Epithelial cell of prostate (primary cell): ENCODE measurements around the gene CIRBP.

Source experiments
- DNase-seq: peaks from one replicate; pipeline ENCODE4 v3.0.0-alpha.2; 2011; ENCODE audit warnings: low read depth, low spot score
- H3K27ac ChIP-seq: fragments of 450-650 bp; 2 replicates; pipeline ENCODE4 v1.5.1; 2017; ENCODE audit warnings: mild to moderate bottlenecking

CIRBP gene

GRCh38 chr19:1287354-1288225 lies 18.5 kb downstream of the CIRBP start:
- no peak overlapping the region for H3K27ac ChIP-seq
- DNase-seq: no peak

- no peak for DNase-seq
- H3K27ac ChIP-seq: no peak overlapping the region
Measured at GRCh38 chr19:1288226-1288612, 19.1 kb downstream of the CIRBP start.

- DNase-seq: no peak
- H3K27ac ChIP-seq: no peak overlapping the region
Measured at GRCh38 chr19:1288833-1289685, 19.9 kb downstream of the CIRBP start.

GRCh38 chr19:1289686-1290025 lies 20.5 kb downstream of the CIRBP start:
- no peak overlapping the region for H3K27ac ChIP-seq
- no peak for DNase-seq

- DNase-seq: no peak
- H3K27ac ChIP-seq: no peak overlapping the region
Measured at GRCh38 chr19:1290196-1290702, 21.1 kb downstream of the CIRBP start.

- no peak for DNase-seq
- no peak overlapping the region for H3K27ac ChIP-seq
Measured at GRCh38 chr19:1290703-1291651, 21.8 kb downstream of the CIRBP start.

GRCh38 chr19:1291761-1292418 lies 22.8 kb downstream of the CIRBP start:
- no peak for DNase-seq
- no peak overlapping the region for H3K27ac ChIP-seq

GRCh38 chr19:1292419-1293151 lies 23.5 kb downstream of the CIRBP start:
- no peak overlapping the region for H3K27ac ChIP-seq
- DNase-seq: no peak

- no peak for DNase-seq
- H3K27ac ChIP-seq: no peak overlapping the region
Measured at GRCh38 chr19:1293782-1294604, 24.9 kb downstream of the CIRBP start.

- H3K27ac ChIP-seq: no peak overlapping the region
- no peak for DNase-seq
Measured at GRCh38 chr19:1294688-1295087, 25.6 kb downstream of the CIRBP start.

GRCh38 chr19:1295169-1296012 lies 26.3 kb downstream of the CIRBP start:
- no peak overlapping the region for H3K27ac ChIP-seq
- no peak for DNase-seq

GRCh38 chr19:1296078-1296477 lies 26.9 kb downstream of the CIRBP start:
- no peak overlapping the region for H3K27ac ChIP-seq
- DNase-seq: no peak

GRCh38 chr19:1296575-1297271 lies 27.6 kb downstream of the CIRBP start:
- no peak overlapping the region for H3K27ac ChIP-seq
- DNase-seq: no peak

- no peak for DNase-seq
- H3K27ac ChIP-seq: no peak overlapping the region
Measured at GRCh38 chr19:1298235-1298634, 29.1 kb downstream of the CIRBP start.

- no peak for DNase-seq
- H3K27ac ChIP-seq: no peak overlapping the region
Measured at GRCh38 chr19:1299801-1300200, 30.7 kb downstream of the CIRBP start.

GRCh38 chr19:1300744-1301490 lies 31.8 kb downstream of the CIRBP start:
- no peak for DNase-seq
- no peak overlapping the region for H3K27ac ChIP-seq
